ENCODE results near the gene RXRB. TPM values are rescaled to one million over a fixed set of nuclear protein-coding genes. Genes with fewer than 3 reads are reported as not detected.
A peak's percentile ranks its signal among the peaks of the same experiment; 100 is the strongest.
"Not testable (repeated sequence)": the region's sequence is repeated elsewhere in the genome, so short reads cannot be mapped to it uniquely, and the experiment has no call there.

RXRB gene
- 10 to 100 TPM; 55.2 to 62.3 (median 60.8) TPM for total RNA-seq

DNA sequence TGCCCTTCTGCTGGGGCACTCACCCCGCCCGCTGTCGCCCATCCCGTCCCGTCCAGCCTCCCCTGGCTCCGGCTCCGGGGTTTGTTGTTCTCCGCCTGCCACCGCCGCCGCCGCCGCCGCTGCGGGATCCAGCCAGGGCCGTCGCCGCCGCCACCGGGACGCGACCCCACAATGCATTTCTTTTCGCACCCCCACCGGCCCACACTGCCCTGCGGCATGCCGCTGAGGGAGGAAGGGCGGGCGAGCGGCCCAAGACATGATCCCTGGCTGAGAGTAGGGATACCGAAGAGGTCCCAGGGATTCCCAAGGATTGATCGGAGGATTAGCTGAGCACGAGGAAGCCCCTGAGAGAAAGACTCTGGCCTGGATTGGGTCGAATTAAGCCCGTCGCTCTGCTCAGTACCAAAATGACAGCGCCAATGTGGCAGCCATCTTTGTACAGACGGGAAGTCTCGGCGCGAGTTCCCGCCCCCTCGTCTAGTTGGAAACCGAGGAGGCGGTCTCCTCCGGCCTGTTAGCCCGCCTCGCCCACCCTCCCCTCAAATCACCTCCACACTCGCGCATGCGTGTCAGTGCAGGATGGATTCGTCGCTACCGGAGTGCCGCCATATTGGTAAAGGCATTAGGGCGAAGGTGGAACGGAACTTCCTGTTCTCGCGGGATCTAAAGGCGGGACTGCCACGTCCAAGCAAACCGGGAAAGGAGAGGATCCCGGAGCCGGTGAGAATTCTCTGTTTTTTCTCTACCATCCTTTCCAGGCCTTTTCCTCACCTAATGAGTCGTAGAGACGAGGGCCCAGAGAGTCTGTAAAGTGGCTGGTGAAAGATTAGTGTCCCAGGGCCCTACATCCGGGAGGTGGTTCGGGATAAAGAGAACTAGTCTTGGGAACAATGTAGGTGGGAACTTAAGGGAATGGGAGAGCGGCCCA, at the start of gene RXRB, which contains the start of gene SLC39A7:
TSS of gene RXRB (minus strand) at position 447 of the 928 bp plus-strand sequence. CDS start at position 258, 189 bp downstream.
TSS of gene SLC39A7 (plus strand) at position 649 of the 928 bp plus-strand sequence. CDS start 379 bp downstream, outside the sequence.
- no peaks in the 10 kb centered on the region for H3K9me3 Mint-ChIP-seq
- H3K4me3 Mint-ChIP-seq = peak within 1 kb of the TSS; percentile 100
- peaks cover 43% of the 10 kb centered on the region for H3K36me3 Mint-ChIP-seq (ENCODE audit: insufficient read depth)
- H3K27me3 Mint-ChIP-seq (ENCODE audit: low read depth) = no peaks in the 10 kb centered on the region
- H3K4me1 Mint-ChIP-seq (ENCODE audit: low read depth) = peaks cover 71% of the 10 kb centered on the region
- ATAC-seq (peak; percentile 63 to 73), DNase-seq (peak; percentile 99)

DNA sequence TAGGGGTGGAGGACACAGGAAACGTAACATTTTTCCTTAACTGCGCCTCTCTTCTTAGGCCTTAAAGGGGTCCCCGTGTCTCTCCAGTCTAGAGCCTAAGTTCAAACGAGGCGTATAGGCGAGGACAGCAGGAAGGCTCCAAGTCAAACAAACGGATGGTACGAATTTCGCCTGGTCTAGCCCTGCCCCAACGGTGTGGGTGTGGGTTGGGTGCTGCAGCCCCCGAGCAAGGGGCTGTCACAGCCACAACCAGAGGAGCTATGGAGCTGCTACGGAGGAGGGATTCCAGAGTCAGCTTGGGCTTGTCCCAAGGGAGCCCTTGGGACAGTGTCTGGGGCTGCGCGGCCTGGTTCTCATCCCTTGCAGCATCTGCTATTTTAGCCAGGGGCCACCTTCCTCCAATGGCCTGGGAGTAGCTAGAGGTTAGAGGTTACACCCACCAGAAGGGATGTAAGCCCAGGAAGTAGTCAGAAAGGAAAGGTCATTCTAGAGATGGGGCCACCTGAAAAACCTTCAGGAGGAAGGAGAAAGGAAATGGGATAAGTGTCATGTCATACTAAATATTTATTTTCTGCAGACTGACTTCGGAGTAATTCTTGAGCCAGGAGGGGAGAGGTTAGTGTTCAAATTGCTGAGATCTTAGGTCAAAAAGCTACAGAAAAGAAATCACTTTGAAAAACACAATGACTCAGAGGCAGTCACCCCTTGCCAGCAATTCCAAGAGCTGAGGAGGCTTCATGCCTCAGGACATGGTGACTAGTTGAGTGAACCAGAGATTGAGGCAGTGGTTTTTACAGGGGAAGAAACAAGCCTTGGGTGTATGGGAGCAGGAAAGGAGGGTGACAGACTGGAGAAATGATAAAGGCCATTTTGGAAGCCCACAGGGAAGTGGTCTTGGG, 49.5 kb upstream of the RXRB start:
- Mint-ChIP-seq H3K9me3 (no peaks in the 10 kb centered on the region), H3K27me3 (ENCODE audit: low read depth) (no peaks in the 10 kb centered on the region), H3K4me3 (peak overlapping the region; percentile 89), H3K4me1 (ENCODE audit: low read depth) (peaks cover 36% of the 10 kb centered on the region), H3K36me3 (ENCODE audit: insufficient read depth) (peaks cover 11% of the 10 kb centered on the region)
- no peak for ATAC-seq
- DNase-seq = no peak

DNA sequence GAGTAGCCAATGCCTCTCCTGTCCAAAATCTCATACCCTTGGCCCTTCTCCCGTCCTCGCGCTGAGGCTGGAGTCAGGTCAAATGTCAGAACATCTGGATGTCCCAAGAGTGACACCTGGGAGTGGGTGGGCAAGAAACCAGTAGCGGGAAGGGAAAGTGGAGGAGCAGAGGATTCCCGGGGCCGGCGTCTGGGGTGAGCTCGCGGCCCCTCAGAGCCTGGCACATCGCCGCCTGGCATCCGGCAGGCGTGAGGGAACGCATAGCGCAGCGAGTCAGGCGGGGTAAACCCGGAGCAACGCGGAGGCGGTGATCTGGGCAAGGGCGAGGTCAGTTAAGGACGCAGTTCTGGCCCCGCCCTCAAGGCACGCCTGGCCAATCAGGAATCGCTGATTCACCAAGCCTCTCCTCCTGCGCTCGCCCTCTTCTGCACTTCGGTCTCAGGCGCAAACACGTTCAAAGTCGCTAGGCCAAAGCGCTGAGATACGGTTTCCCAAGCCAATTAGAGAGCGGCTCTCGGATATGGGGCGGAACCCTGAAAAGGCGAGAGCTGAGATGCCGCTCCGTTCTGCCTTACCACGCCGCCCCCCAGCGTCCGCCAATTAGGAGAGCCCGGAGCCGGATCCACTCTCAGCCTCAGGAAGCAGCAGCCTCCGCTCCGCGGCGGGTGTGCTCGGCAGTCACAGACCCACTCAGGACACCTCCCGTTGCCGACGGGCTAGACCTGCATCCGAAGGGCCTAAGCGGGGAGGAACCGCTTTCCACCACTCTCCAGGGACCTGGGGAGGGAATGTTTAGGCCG, 48.7 kb upstream of the RXRB start:
- peak overlapping the region; percentile 89 for H3K4me3 Mint-ChIP-seq
- peaks cover 11% of the 10 kb centered on the region for H3K36me3 Mint-ChIP-seq (ENCODE audit: insufficient read depth)
- no peaks in the 10 kb centered on the region for H3K27me3 Mint-ChIP-seq (ENCODE audit: low read depth)
- DNase-seq = peak; percentile 90
- peaks cover 36% of the 10 kb centered on the region for H3K4me1 Mint-ChIP-seq (ENCODE audit: low read depth)
- H3K9me3 Mint-ChIP-seq = no peaks in the 10 kb centered on the region
- ATAC-seq = peak; percentile 90 to 92

DNA sequence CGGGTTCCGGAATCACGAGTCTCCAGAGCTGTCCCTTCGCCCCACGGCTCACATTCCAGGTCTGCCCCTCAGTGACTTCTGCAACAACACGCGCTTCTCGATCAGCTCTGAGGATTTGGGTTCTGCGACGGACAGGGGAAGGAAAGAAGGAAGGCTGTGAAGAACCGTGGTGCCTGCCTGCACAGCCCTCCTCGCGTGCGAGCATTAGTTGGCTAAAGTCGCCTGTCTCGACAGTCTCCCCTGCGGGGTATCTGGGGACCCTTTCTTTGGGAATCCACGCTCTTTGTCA, 48.1 kb upstream of the RXRB start:
- Mint-ChIP-seq H3K27me3 (ENCODE audit: low read depth) (no peaks in the 10 kb centered on the region), H3K36me3 (ENCODE audit: insufficient read depth) (peaks cover 11% of the 10 kb centered on the region), H3K4me1 (ENCODE audit: low read depth) (peaks cover 36% of the 10 kb centered on the region), H3K4me3 (peak overlapping the region; percentile 89), H3K9me3 (no peaks in the 10 kb centered on the region)
- peak; percentile 16 to 20 for ATAC-seq
- no peak for DNase-seq

DNA sequence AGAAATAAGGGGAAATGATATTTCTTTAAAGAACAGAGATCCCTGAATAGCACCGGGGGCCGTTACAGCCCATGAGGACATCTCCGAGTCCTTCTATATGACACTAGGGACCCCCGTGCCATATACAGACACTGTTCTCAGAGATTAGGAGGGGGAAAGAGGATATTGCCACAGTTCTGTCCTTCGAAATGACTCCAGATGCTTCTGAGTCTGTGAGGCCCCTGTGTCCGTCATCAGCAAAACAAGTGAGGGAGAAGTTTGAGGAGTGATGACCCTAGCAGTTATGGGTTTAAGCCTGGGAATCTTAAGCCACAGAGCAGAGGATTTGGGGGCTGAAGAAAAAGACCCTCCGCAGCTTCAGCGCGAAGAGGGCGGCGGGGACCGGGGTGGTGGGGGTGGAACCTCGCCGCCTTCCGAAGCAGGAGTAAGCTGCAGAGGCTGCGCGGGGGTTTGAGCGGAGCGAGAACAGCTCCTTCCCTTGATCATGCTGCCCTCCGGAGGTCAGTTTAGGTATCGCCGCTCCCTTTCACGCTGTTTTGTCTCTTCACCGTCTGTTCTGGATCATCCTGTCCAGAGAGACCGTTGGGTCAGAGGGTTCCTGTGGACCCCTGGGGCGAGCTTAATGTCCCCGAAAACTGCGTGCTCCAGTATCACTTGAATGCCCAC, 47.6 kb upstream of the RXRB start:
- Mint-ChIP-seq H3K27me3 (ENCODE audit: low read depth) (no peaks in the 10 kb centered on the region), H3K4me1 (ENCODE audit: low read depth) (peaks cover 36% of the 10 kb centered on the region), H3K4me3 (peak overlapping the region; percentile 89), H3K9me3 (no peaks in the 10 kb centered on the region), H3K36me3 (ENCODE audit: insufficient read depth) (peaks cover 11% of the 10 kb centered on the region)
- DNase-seq = peak; percentile 92
- peak; percentile 42 to 44 for ATAC-seq

DNA sequence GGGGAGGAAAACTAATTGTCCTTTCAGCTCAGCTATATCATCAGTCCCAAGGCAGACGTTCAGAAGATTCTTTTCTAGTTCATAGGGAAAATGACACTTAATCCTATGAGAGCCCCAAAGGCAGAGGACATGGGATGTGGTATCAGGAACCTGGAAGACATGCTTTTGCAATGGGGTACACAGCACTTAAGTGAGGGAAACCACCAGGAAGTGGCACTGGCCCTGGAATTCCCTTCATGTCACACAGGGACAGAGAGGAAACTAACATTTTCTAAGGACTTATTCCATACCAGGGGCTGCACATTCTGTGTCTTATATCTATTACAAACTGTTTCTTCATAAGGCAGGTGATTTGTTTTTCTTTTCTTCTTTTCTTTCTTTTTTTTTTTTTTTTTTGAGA, 43.0 kb upstream of the RXRB start:
- Mint-ChIP-seq H3K4me1 (ENCODE audit: low read depth) (peaks cover 16% of the 10 kb centered on the region), H3K36me3 (ENCODE audit: insufficient read depth) (no peaks in the 10 kb centered on the region), H3K9me3 (no peaks in the 10 kb centered on the region), H3K4me3 (no peak overlapping the region), H3K27me3 (ENCODE audit: low read depth) (peaks cover 4% of the 10 kb centered on the region)
- DNase-seq (no peak), ATAC-seq (no peak)

DNA sequence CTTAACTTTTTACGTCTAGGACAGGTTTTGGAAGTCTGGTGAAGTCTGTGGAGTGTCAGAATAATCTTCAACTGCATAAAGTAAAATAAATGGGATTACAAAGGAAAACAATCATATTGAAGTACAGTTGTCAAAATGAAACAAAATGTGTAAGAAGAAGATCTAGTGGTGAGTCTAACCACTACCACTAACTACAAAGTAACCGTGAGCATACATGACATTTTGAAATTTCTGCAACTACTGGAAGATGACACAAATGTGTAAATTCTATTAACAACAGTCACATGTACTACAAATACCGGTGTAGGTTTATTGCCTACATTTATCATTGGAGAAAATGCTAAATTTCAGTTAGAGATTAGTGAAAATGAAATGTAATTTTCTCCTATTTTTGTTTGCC, 41.5 kb upstream of the RXRB start:
- ATAC-seq (peak; percentile 90 to 96), DNase-seq (no peak)
- H3K27me3 Mint-ChIP-seq (ENCODE audit: low read depth) = peaks cover 4% of the 10 kb centered on the region
- H3K36me3 Mint-ChIP-seq (ENCODE audit: insufficient read depth) = no peaks in the 10 kb centered on the region
- H3K9me3 Mint-ChIP-seq = no peaks in the 10 kb centered on the region
- H3K4me3 Mint-ChIP-seq = no peak overlapping the region
- peaks cover 10% of the 10 kb centered on the region for H3K4me1 Mint-ChIP-seq (ENCODE audit: low read depth)

DNA sequence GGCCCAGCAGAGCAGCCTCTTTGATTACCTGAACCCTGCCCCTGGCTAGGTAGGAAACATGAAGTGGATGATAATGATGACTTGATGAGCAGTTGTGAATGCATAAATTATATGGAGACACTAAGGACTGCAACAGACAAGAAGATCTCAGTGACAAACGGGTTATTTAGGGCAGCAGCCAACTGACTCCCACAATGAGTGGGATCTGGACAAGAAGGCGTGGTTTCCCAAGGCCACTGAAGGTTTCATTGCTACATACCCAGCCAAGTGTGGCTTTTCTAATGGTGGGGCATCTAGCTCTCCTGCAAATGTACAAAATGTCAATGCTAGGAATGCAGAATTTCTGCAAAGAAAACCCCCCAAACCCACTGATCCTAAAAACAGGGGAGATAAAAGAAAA, 37.3 kb upstream of the RXRB start:
- peaks cover 10% of the 10 kb centered on the region for H3K4me1 Mint-ChIP-seq (ENCODE audit: low read depth)
- no peaks in the 10 kb centered on the region for H3K36me3 Mint-ChIP-seq (ENCODE audit: insufficient read depth)
- no peak overlapping the region for H3K4me3 Mint-ChIP-seq
- ATAC-seq = no peak
- peaks cover 21% of the 10 kb centered on the region for H3K27me3 Mint-ChIP-seq (ENCODE audit: low read depth)
- no peak for DNase-seq
- H3K9me3 Mint-ChIP-seq = no peaks in the 10 kb centered on the region

DNA sequence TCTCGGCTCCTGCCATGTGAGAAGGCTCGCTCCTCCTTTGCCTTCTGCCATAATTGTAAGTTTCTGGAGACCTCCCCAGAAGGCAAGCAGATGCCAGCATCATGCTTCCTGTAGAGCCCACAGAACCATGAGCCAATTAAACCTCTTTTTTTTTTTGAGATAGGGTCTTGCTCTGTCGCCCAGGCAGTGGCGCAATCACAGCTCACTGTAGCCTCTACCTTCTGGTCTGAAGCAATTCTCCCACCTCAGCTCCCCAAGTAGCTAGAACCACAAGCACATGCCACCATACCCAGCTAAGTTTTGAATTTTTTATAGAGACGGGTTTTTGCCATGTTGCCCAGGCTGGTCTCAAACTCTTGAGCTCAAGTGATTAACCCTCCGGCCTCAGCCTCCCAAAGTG, 36.4 kb upstream of the RXRB start:
- ATAC-seq (no peak), DNase-seq (no peak)
- Mint-ChIP-seq H3K4me3 (no peak overlapping the region), H3K9me3 (no peaks in the 10 kb centered on the region), H3K36me3 (ENCODE audit: insufficient read depth) (no peaks in the 10 kb centered on the region), H3K4me1 (ENCODE audit: low read depth) (peaks cover 4% of the 10 kb centered on the region), H3K27me3 (ENCODE audit: low read depth) (peaks cover 26% of the 10 kb centered on the region)

DNA sequence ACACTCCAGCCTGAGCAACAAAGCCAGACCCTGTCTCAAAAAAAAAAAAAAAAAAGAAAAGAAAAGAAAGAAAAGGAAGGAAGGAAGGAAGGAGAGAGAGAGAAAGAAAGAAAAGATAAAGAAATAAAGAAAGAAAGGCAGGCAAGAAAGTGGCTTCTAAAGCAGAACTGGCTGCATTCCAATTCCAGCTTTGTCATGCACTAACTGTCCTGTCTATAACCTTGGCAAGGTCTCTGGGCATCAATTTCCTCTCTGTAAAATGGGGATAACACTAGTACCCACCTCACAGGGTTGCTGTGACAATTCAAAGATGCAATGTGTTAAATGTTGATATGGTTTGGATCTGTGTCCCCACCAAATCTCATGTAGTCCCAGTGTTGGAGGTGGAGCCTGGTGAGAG, 35.9 kb upstream of the RXRB start:
- DNase-seq (no peak), ATAC-seq (no peak)
- no peaks in the 10 kb centered on the region for H3K4me1 Mint-ChIP-seq (ENCODE audit: low read depth)
- H3K27me3 Mint-ChIP-seq (ENCODE audit: low read depth) = peaks cover 31% of the 10 kb centered on the region
- H3K9me3 Mint-ChIP-seq = no peaks in the 10 kb centered on the region
- no peak overlapping the region for H3K4me3 Mint-ChIP-seq
- H3K36me3 Mint-ChIP-seq (ENCODE audit: insufficient read depth) = no peaks in the 10 kb centered on the region

DNA sequence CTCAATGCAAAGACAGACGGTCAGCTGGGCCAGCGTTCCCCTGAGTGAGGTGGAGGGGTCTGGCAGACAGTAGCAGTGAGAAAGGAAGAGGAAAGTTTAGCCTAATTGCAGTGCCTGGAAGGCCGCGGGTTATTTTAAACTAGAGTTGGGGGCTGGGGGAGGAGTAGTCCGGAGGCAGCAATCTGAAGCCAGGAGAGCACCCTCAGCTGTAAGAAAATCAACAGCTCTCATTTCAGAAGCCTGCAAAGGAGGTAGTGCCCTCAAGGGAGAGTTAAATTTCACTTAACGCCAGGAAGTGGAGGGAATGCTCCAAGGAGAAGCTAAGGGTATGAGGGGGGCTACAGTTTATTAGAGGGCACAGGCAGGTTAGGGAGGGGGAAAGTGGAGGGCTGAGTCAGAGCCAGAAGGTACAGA, 34.8 kb upstream of the RXRB start:
- H3K4me3 Mint-ChIP-seq = no peak overlapping the region
- H3K4me1 Mint-ChIP-seq (ENCODE audit: low read depth) = no peaks in the 10 kb centered on the region
- H3K36me3 Mint-ChIP-seq (ENCODE audit: insufficient read depth) = no peaks in the 10 kb centered on the region
- H3K27me3 Mint-ChIP-seq (ENCODE audit: low read depth) = peaks cover 33% of the 10 kb centered on the region
- no peaks in the 10 kb centered on the region for H3K9me3 Mint-ChIP-seq
- ATAC-seq (no peak), DNase-seq (no peak)

DNA sequence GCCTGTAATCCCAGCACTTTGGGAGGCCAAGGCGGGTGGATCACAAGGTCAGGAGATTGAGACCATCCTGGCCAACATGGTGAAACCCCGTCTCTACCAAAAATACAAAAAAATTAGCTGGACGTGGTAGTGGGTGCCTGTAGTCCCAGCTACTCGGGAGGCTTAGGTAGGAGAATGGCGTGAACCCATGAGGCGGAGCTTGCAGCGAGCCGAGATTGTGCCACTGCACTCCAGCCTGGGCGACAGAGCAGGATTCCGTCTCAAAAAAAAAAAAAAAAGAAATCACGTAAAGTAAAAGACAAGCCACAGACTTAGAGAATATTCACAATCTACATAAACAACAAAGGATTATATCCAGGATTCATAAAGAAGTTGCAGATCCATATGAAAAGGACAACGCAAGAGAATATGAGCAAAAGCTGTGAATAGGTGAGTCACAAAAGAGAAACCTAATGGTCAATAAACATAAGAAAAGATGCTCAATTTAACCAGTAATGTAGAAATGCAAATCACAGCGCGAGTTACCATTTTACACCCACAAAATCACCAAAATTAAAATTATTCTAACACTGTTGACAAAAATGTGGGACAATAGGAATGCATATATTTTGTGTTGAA, 26.1 kb upstream of the RXRB start:
- not testable (repeated sequence) for H3K9me3 Mint-ChIP-seq; H3K36me3 Mint-ChIP-seq (ENCODE audit: insufficient read depth); H3K4me3 Mint-ChIP-seq; ATAC-seq; DNase-seq; H3K4me1 Mint-ChIP-seq (ENCODE audit: low read depth)
- peaks cover 29% of the 10 kb centered on the region for H3K27me3 Mint-ChIP-seq (ENCODE audit: low read depth)

DNA sequence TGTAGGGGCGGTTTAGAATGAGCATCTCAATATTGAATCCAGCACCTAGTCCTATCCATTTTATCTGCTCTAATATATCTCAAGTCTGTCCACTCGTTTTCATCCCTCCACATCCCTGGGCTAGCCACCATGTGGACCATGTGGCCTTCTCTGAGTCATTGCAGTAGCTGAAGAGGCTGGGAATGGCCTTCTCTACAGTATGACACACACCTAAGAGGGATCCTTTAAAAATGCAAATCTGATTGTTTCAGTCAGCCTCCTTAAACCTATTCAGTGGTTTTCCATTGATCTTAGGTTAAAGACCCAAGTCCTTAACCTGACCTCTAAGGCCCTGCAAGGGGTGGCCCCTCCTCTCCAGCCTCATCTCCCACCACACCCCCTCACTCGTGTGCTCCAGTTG, 17.2 kb upstream of the RXRB start:
- Mint-ChIP-seq H3K27me3 (ENCODE audit: low read depth) (peaks cover 48% of the 10 kb centered on the region), H3K4me3 (no peak overlapping the region)

More for the DNA sequence above, 17.2 kb upstream of the RXRB start:
- ATAC-seq (no peak), DNase-seq (no peak)
- Mint-ChIP-seq H3K36me3 (ENCODE audit: insufficient read depth) (no peaks in the 10 kb centered on the region), H3K4me1 (ENCODE audit: low read depth) (peaks cover 16% of the 10 kb centered on the region), H3K9me3 (no peaks in the 10 kb centered on the region)

All from activated T-cell treated with anti-CD3 and anti-CD28 coated beads, Interleukin-2, amount 50 U/mL, for 4 hours (primary cell).